NAMALWA (cell line): ENCODE results near the gene FOXR1.

Source experiments
- DNase-seq: peaks from one replicate; pipeline ENCODE4 v3.0.0-alpha.2; 2015; ENCODE audit warnings: low spot score

Gene FOXR1

GRCh38 chr11:118971646-118972045 is at the start of gene FOXR1:
Gene FOXR1, plus strand, starts transcription at chr11:118971761. Its CDS starts 171 bp downstream, at chr11:118971932.
- DNase-seq: no peak

- DNase-seq: no peak
These were observed 49.4 kb upstream of the FOXR1 start for GRCh38 chr11:118921929-118922744.

- DNase-seq: no peak
These were observed 48.6 kb upstream of the FOXR1 start for GRCh38 chr11:118922745-118923627.

- peak; percentile 37 for DNase-seq
These were observed 47.6 kb upstream of the FOXR1 start for GRCh38 chr11:118923721-118924587.

GRCh38 chr11:118924591-118925585 is 46.7 kb upstream of the FOXR1 start:
- DNase-seq: peak; percentile 71

GRCh38 chr11:118927554-118928100 is 43.9 kb upstream of the FOXR1 start:
- DNase-seq: no peak

GRCh38 chr11:118928101-118928869 is 43.3 kb upstream of the FOXR1 start:
- DNase-seq: peak; percentile 95

- no peak for DNase-seq
These were observed 42.6 kb upstream of the FOXR1 start for GRCh38 chr11:118928870-118929500.

GRCh38 chr11:118929501-118930093 is 42.0 kb upstream of the FOXR1 start:
- peak; percentile 86 for DNase-seq

- peak; percentile 91 for DNase-seq
These were observed 41.4 kb upstream of the FOXR1 start for GRCh38 chr11:118930094-118930712.

GRCh38 chr11:118931571-118931970 is 40.0 kb upstream of the FOXR1 start:
- no peak for DNase-seq

GRCh38 chr11:118933486-118933885 is 38.1 kb upstream of the FOXR1 start:
- no peak for DNase-seq

- DNase-seq: no peak
These were observed 36.2 kb upstream of the FOXR1 start for GRCh38 chr11:118935376-118935775.

GRCh38 chr11:118938491-118939403 is 32.8 kb upstream of the FOXR1 start:
- DNase-seq: no peak

- no peak for DNase-seq
These were observed 32.1 kb upstream of the FOXR1 start for GRCh38 chr11:118939404-118939915.

- no peak for DNase-seq
These were observed 31.5 kb upstream of the FOXR1 start for GRCh38 chr11:118939953-118940598.
